ENCODE measurements around the gene SULT1A4. TPM values are rescaled to one million over a fixed set of nuclear protein-coding genes. Genes with fewer than 3 reads are reported as not detected.
A peak's percentile ranks its signal among the peaks of the same experiment; 100 is the strongest.
"Not testable (repeated sequence)": the region's sequence is repeated elsewhere in the genome, so short reads cannot be mapped to it uniquely, and the experiment has no call there.

Gene SULT1A4
- total RNA-seq, result 2.0 TPM
- 23.9 TPM for polyA plus RNA-seq

DNA sequence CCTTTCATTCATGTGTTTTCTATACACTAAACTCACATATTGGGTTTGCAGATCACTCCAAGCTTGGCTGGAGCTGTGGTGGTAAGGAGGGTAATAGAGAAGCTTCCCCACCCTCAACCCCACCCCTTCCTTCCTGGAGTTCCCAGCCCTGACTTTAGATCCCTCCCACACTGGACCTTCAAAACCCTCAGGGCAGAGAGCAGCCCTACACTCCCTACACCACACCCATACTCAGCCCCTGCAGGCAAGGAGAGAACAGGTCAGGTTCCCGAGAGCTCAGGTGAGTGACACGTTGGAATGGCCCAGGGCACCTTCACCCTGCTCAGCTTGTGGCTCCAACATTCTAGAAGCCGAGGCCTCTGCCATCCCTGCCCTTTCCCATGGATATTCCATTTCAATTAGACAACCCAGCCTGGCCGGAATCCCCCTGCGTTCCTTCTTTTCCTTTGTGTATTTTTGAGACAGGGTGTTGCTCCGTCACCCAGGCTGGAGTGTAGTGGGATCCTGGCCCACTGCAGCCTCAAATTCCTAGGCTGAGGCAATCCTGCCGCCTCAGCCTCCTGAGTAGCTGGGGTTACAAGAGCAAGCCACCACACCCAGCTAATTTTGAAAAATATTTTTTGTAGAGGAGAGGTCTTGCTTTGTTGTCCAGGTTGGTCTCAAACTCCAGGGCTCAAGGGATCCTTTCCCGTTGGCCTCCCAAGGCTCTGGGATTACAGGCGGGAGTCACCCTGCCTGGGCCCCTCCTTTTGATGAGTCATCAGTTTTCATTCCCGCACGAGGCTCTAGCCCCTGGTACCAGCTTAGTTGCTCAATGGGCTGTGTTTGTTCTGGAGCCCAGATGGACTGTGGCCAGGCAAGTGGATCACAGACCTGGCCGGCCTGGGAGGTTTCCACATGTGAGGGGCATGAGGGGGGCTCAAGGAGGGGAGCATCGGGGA lies at the start of gene SULT1A4:
Gene SULT1A4, plus strand, starts transcription at position 208 of the 941 bp plus-strand sequence. CDS start 1,473 bp downstream, outside the sequence.
- not testable (repeated sequence) for H3K27ac ChIP-seq (ENCODE audit: low read depth); H3K4me1 ChIP-seq (ENCODE audit: insufficient read depth); H3K36me3 ChIP-seq (ENCODE audit: insufficient read depth); H3K4me3 ChIP-seq (ENCODE audit: low read depth, low read length); DNase-seq (ENCODE audit: extremely low spot score)
- WGBS, result no CpG with 5 or more reads among the region's 13 CpGs

DNA sequence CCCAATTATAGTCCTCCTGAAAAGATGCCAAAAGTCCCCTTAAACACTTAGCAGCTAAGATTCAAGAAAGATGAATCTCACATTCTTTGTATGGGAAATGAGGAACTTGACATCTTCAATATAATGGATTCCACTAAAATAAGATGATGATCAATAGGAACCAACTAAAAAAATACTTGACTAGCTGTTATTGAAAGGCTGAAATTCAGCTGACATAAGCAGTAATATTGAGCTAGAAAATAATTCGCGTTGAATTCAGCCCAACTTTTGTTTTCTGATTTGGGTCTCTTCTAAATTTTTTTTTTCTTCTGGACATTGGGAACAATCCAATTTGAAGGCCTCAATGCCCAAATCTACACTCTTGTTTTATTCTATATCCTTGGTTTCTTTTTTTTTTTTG lies 36.1 kb upstream of the SULT1A4 start:
- 97% methylated on average over 2 of the region's 2 CpGs for WGBS
- not testable (repeated sequence) for H3K4me3 ChIP-seq (ENCODE audit: low read depth, low read length); DNase-seq (ENCODE audit: extremely low spot score); H3K4me1 ChIP-seq (ENCODE audit: insufficient read depth); H3K36me3 ChIP-seq (ENCODE audit: insufficient read depth); H3K27ac ChIP-seq (ENCODE audit: low read depth)

DNA sequence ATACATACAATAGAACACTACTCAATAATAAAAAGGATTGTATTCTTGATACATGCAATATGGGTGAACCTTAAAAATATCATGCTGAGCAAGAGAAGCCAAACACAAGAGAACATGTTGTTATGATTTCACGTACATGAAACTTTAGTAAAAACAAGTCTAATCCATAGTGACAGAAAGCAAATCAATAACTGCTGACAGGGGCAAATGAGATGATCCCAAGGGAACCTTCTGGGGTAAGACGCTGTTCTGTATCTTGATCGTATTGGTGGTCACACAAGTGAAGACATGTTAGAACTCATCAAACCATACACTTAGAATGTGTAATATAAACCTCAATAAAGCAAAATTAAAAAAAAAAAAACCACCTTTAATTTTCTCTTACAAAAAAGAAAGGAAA lies 34.3 kb upstream of the SULT1A4 start:
- H3K4me1 ChIP-seq (ENCODE audit: insufficient read depth); H3K4me3 ChIP-seq (ENCODE audit: low read depth, low read length); H3K36me3 ChIP-seq (ENCODE audit: insufficient read depth); DNase-seq (ENCODE audit: extremely low spot score); H3K27ac ChIP-seq (ENCODE audit: low read depth): not testable (repeated sequence)
- 89% methylated on average over 3 of the region's 3 CpGs for WGBS

DNA sequence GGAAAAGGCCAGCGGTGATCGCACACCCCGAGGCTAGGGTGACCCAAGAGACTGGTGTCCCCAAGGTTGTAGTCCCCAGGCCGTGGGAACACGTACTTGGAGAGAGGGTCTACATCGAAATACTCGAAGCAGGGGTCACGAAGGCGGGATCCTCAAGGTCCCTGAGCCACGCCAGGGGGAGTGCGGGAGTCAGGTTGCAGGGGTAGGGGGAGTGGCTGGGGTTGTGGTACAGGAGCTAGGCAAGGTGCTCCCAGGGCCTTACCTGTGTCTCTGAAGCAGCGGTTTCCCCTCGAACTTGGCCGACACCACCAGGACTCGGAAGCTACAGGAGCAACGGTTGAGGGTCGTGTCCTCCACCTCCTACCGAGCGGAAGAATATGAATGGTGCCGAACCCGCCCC lies 6.0 kb upstream of the SULT1A4 start:
- whole genome bisulfite sequencing, result no CpG with 5 or more reads among the region's 21 CpGs
- not testable (repeated sequence) for H3K36me3 ChIP-seq (ENCODE audit: insufficient read depth); DNase-seq (ENCODE audit: extremely low spot score); H3K4me1 ChIP-seq (ENCODE audit: insufficient read depth); H3K27ac ChIP-seq (ENCODE audit: low read depth); H3K4me3 ChIP-seq (ENCODE audit: low read depth, low read length)

DNA sequence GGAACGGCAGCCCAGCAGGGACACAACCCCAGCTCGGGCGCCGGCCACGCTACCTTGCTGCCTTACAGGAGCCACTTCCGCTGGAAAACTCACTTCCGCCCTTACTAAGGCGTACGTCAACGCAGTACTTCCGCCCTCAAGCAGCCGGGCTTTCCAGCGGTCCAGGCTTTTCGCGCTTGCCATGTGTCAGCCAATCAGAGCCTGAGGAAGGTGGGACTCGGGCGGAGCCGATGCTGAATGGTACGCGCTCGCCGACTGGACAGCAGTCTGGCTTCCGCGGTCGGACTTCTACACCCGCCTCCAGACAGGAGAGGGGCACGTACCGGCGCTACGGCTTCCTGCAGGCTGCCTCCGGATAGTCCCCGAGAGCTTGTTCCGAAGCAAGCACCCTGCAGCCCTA lies 5.4 kb upstream of the SULT1A4 start, which contains the start of the genes BOLA2 and SLX1B:
Gene BOLA2, minus strand, starts transcription at position 83 of the 400 bp plus-strand sequence. CDS start 98 bp downstream, outside the sequence.
Gene SLX1B, plus strand, starts transcription at position 265 of the 400 bp plus-strand sequence.
- not testable (repeated sequence) for H3K36me3 ChIP-seq (ENCODE audit: insufficient read depth); H3K4me3 ChIP-seq (ENCODE audit: low read depth, low read length); DNase-seq (ENCODE audit: extremely low spot score); H3K27ac ChIP-seq (ENCODE audit: low read depth); H3K4me1 ChIP-seq (ENCODE audit: insufficient read depth)
- no CpG with 5 or more reads among the region's 33 CpGs for WGBS

DNA sequence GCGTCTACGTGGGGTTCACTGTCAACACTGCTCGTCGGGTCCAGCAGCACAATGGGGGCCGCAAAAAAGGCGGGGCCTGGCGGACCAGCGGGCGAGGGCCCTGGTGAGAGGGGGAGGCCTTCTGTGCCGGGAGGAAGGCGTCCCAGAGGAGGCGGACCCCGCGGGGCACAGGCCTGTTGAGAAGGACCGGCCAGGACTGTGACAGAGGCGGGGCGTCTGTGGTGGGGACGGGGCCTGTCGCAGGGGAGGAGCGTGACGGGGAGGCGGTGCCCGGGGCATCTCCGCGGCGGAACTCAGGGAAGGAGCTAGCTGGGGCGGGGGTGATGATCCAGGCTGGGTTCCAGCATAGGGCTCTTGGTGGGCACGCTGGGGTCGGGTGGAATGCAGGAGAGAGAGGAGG lies 4.9 kb upstream of the SULT1A4 start:
- not testable (repeated sequence) for H3K36me3 ChIP-seq (ENCODE audit: insufficient read depth); H3K27ac ChIP-seq (ENCODE audit: low read depth); H3K4me3 ChIP-seq (ENCODE audit: low read depth, low read length); H3K4me1 ChIP-seq (ENCODE audit: insufficient read depth); DNase-seq (ENCODE audit: extremely low spot score)
- no CpG with 5 or more reads among the region's 29 CpGs for WGBS

DNA sequence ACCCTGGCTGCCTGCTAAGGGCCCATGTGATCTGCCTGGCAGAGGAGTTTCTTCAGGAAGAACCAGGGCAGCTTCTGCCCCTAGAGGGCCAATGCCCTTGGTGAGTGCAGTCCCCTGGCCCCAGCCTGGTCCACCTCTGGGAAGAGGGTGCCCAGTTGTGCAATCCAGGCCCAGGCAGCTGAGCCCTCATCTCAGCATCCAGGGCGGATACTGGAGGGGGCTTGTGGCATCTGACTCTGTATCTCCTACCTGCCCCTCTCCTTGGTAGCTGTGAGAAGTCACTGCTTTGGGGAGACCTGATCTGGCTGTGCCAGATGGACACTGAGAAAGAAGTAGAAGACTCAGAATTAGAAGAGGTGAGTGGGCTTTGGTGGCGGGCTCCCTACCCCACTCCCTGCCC lies 2.1 kb upstream of the SULT1A4 start:
- not testable (repeated sequence) for DNase-seq (ENCODE audit: extremely low spot score); H3K4me1 ChIP-seq (ENCODE audit: insufficient read depth); H3K36me3 ChIP-seq (ENCODE audit: insufficient read depth); H3K27ac ChIP-seq (ENCODE audit: low read depth); H3K4me3 ChIP-seq (ENCODE audit: low read depth, low read length)
- 95% methylated on average over 1 of the region's 2 CpGs for WGBS

DNA sequence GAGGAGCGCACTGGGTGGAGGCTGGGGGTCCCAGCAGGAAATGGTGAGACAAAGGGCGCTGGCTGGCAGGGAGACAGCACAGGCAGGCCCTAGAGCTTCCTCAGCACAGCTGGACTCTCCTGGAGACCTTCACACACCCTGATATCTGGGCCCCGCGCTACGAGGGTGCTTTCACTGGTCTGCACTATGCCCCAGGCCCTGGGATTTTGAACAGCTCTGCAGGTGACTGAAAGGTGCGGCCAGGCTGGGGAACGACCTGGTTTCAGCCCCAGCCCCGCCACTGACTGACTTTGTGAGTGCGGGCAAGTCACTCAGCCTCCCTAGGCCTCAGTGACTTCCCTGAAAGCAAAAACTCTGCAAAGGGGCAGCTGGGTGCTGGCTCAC lies 926 bp downstream of the SULT1A4 start:
- not testable (repeated sequence) for H3K36me3 ChIP-seq (ENCODE audit: insufficient read depth); DNase-seq (ENCODE audit: extremely low spot score); H3K4me1 ChIP-seq (ENCODE audit: insufficient read depth); H3K4me3 ChIP-seq (ENCODE audit: low read depth, low read length); H3K27ac ChIP-seq (ENCODE audit: low read depth)
- WGBS, result no CpG with 5 or more reads among the region's 9 CpGs

DNA sequence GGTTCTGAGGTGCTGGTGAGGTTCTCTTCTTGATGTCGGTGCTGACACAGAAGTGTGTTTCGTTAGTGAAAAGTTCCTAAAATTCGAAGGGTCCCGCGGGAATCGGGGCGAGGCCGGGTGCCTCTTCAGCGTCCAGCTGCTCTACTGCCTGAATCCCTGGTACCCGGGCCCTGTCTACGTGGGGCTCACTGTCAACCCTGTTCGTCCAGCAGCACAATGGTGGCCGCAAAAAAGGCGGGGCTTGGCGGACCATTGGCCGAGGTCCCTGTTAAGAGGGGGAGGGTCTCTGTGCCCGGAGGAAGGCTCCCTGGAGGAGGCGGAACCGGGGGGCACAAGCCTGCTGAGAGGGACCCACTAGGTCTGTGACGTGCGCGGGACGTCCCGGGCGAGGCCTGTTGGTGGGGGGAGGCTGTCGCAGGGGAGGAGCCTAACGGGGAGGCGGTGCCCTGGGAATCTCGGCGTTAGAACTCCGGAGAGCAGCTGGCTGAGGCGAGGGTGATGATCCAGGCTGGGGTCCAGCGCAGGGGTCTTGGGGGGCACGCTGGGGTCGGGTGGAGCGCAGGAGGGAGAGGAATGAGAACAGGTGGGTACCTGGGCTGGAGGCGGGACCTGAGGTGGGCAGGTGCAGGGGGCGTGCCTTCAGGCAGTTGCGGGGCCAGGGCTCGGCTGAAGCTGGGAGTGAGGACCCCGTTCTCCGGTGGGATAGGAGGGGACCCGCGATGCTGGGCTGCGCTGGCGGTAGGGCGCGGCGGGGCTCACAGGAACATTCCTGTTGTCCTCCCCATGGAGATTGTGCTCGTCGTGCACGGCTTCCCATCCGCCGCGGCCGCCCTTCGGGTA lies 6.5 kb downstream of the SULT1A4 start:
- not testable (repeated sequence) for H3K4me3 ChIP-seq (ENCODE audit: low read depth, low read length); DNase-seq (ENCODE audit: extremely low spot score); H3K27ac ChIP-seq (ENCODE audit: low read depth); H3K36me3 ChIP-seq (ENCODE audit: insufficient read depth); H3K4me1 ChIP-seq (ENCODE audit: insufficient read depth)
- 0% methylated on average over 15 of the region's 57 CpGs for WGBS

DNA sequence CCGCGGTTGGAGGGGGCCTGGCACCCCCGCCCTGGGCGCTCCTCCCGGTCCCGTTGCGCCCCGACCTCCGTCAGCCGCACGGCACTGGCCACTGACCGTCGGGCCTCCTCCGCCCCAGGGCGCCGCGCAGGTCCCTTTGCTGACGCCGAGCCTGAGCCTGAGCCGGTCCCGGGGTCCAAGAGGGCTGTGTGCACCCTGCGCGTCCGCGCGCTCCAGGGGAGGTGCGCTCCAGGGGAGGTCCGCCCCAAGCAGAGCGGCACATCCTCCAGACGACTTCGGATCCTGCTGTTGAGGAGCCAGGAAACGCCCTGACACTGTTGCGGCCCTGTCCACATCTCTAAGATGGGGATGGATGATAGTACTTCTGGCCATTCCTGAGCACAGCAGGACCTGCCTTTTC lies 7.2 kb downstream of the SULT1A4 start:
- H3K4me1 ChIP-seq (ENCODE audit: insufficient read depth); H3K4me3 ChIP-seq (ENCODE audit: low read depth, low read length); DNase-seq (ENCODE audit: extremely low spot score); H3K36me3 ChIP-seq (ENCODE audit: insufficient read depth); H3K27ac ChIP-seq (ENCODE audit: low read depth): not testable (repeated sequence)
- no CpG with 5 or more reads among the region's 33 CpGs for WGBS

DNA sequence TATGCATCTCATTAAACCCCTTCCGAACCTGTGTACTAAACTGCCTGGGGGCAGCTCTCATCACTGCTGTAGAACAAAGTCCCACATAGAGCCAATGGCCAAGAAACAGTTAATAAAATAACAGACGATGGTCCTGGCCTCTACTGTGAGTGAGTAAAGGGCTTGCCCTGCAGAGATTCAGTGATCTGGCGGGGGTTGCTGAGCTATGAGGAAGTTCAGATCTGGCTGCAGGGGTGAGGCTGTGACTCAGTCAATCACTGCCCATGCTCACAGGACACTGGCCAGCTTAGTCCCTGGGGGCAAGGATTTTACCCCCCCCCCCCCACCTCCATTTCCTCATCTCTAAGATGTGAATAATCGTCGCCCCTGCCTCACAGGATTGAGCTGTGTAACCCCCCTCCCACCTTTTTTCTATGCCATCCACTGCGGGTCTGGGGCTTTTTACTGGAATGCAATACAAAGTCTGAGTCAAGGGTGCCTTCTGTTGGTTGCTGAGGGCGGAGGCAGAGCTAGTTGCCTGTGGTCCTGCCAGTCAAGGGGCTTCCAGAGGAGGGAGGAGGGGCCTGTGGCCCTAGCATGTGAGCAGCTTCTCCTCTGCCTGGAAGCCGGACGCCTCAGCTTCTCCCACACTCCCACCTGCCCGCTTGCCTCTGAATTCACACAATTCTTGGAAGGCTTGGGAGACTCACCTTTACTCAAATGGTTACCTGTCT lies 8.1 kb downstream of the SULT1A4 start:
- H3K4me1 ChIP-seq (ENCODE audit: insufficient read depth); H3K36me3 ChIP-seq (ENCODE audit: insufficient read depth); H3K27ac ChIP-seq (ENCODE audit: low read depth); DNase-seq (ENCODE audit: extremely low spot score); H3K4me3 ChIP-seq (ENCODE audit: low read depth, low read length): not testable (repeated sequence)
- 43% methylated on average over 2 of the region's 10 CpGs for WGBS

DNA sequence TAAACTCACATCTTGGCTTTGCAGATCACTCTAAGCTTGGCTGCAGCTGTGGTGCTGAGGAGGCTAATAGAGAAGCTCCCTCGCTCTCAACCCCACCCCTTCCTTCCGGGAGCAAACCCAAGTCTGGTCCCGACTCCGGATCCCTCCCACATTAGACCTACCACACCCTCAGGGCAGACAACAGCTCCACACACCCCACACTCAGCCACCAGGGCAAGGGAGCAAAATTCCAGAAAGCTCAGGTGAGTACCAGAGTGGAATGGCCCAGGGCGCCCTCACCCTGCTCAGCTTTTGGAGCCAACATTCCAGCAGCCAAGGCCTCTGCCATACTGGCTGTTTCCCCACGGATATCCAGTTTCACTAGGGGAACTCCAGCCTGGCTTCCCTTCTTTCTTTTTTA lies 9.9 kb downstream of the SULT1A4 start:
- H3K36me3 ChIP-seq (ENCODE audit: insufficient read depth); H3K4me1 ChIP-seq (ENCODE audit: insufficient read depth); DNase-seq (ENCODE audit: extremely low spot score); H3K4me3 ChIP-seq (ENCODE audit: low read depth, low read length): not testable (repeated sequence)
- H3K27ac ChIP-seq (ENCODE audit: low read depth), result peak overlapping the region; percentile 16
- WGBS, result 21% methylated on average over 5 of the region's 6 CpGs

DNA sequence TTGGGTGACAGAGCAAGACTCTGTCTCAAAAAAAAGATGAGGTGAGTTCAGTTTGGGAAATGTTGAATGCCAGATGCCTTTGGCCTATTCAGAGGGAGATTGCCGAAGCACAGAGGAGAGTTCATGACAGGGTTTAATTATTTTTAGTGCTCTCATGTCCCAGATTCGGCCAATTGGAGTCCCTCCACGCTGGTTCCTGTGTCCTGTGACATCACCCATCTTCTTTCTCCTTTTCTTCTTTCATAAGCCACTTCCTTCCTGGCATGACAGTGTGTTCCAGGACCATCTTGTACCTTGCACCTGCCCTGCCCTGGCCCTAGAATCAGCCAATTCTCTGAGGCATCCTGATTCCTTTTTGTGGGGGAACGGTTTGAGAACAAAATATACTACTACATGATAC lies 12.4 kb downstream of the SULT1A4 start:
- H3K36me3 ChIP-seq (ENCODE audit: insufficient read depth); H3K27ac ChIP-seq (ENCODE audit: low read depth); H3K4me3 ChIP-seq (ENCODE audit: low read depth, low read length); H3K4me1 ChIP-seq (ENCODE audit: insufficient read depth); DNase-seq (ENCODE audit: extremely low spot score): not testable (repeated sequence)
- no CpG with 5 or more reads among the region's 4 CpGs for WGBS

Measured in urinary bladder (tissue), 4 donors.